HG02884 (cell line): ENCODE data around the gene COL8A1.
A peak's percentile ranks its signal among the peaks of the same experiment; 100 is the strongest.

Source experiments
- ATAC-seq: cut with Tn5 transposase; IDR thresholded peaks from one replicate; pipeline ENCODE4 v1.9.1; 2021; ENCODE audit warnings: mild to moderate bottlenecking, moderate library complexity; ENCODE audit not compliant: unreplicated experiment

The COL8A1 gene

GRCh38 chr3:99757966-99758365 lies 119.6 kb downstream of the COL8A1 start:
- no peak for ATAC-seq

GRCh38 chr3:99758502-99759177 lies 120.2 kb downstream of the COL8A1 start:
- no peak for ATAC-seq

GRCh38 chr3:99760031-99760430 lies 121.6 kb downstream of the COL8A1 start:
- ATAC-seq = no peak

GRCh38 chr3:99760629-99761028 lies 122.2 kb downstream of the COL8A1 start:
- no peak for ATAC-seq

GRCh38 chr3:99761415-99762165 lies 123.2 kb downstream of the COL8A1 start:
- no peak for ATAC-seq

- ATAC-seq = no peak
These were observed 124.5 kb downstream of the COL8A1 start for GRCh38 chr3:99762901-99763300.

- no peak for ATAC-seq
These were observed 126.0 kb downstream of the COL8A1 start for GRCh38 chr3:99764377-99764776.

- ATAC-seq = no peak
These were observed 126.9 kb downstream of the COL8A1 start for GRCh38 chr3:99765042-99765942.

GRCh38 chr3:99767291-99767690 lies 128.9 kb downstream of the COL8A1 start:
- no peak for ATAC-seq

GRCh38 chr3:99768126-99768525 lies 129.7 kb downstream of the COL8A1 start:
- ATAC-seq = no peak

- ATAC-seq = no peak
These were observed 130.6 kb downstream of the COL8A1 start for GRCh38 chr3:99768808-99769501.

GRCh38 chr3:99772171-99772570 lies 133.8 kb downstream of the COL8A1 start:
- no peak for ATAC-seq

GRCh38 chr3:99772671-99773070 lies 134.3 kb downstream of the COL8A1 start:
- no peak for ATAC-seq

- ATAC-seq = peak; percentile 99
These were observed 136.1 kb downstream of the COL8A1 start for GRCh38 chr3:99774467-99774866.

- ATAC-seq = no peak
These were observed 138.3 kb downstream of the COL8A1 start for GRCh38 chr3:99776516-99777209.

GRCh38 chr3:99777210-99777549 lies 138.8 kb downstream of the COL8A1 start:
- ATAC-seq = no peak

- no peak for ATAC-seq
These were observed 139.3 kb downstream of the COL8A1 start for GRCh38 chr3:99777708-99778107.

- ATAC-seq = no peak
These were observed 142.4 kb downstream of the COL8A1 start for GRCh38 chr3:99780749-99781148.

GRCh38 chr3:99781761-99782160 lies 143.4 kb downstream of the COL8A1 start:
- no peak for ATAC-seq

GRCh38 chr3:99783011-99783573 lies 144.7 kb downstream of the COL8A1 start:
- ATAC-seq = no peak
